Subcutaneous abdominal adipose tissue (tissue), 5 donors: Measurements from ENCODE around the gene SMIM1.

ENCODE experiments used
- H3K27ac ChIP-seq: one replicate; pipeline ENCODE4 v1.7.0; 2013; ENCODE audit warnings: low read depth, mild to moderate bottlenecking, inconsistent platforms, low read length, moderate library complexity
- H3K27me3 ChIP-seq, 5 donors: one replicate each; pipeline ENCODE4 v1.7.0; 2013; ENCODE audit warnings: low read length in 5 of 5, inconsistent platforms in 1 of 5; ENCODE audit not compliant: control insufficient read depth in 5 of 5, insufficient read depth in 4 of 5
- H3K36me3 ChIP-seq, 5 donors: one replicate each; pipeline ENCODE4 v1.7.0; 2013; ENCODE audit warnings: low read length in 5 of 5; ENCODE audit not compliant: control insufficient read depth in 5 of 5, insufficient read depth in 5 of 5
- H3K4me1 ChIP-seq, 5 donors: one replicate each; pipeline ENCODE4 v1.7.0; 2013; ENCODE audit warnings: low read length in 5 of 5, mild to moderate bottlenecking in 3 of 5, moderate library complexity in 1 of 5; ENCODE audit not compliant: control insufficient read depth in 5 of 5, insufficient read depth in 5 of 5
- H3K4me3 ChIP-seq, 5 donors: one replicate each; pipeline ENCODE4 v1.7.0; 2013; ENCODE audit warnings: low read length in 5 of 5, low read depth in 1 of 5
- H3K9ac ChIP-seq, 5 donors: one replicate each; pipeline ENCODE4 v1.7.0; 2013; ENCODE audit warnings: low read length in 5 of 5, mild to moderate bottlenecking in 4 of 5, moderate library complexity in 3 of 5
- H3K9me3 ChIP-seq, 5 donors: one replicate each; pipeline ENCODE4 v1.7.0; 2013; ENCODE audit warnings: low read length in 5 of 5; ENCODE audit not compliant: control insufficient read depth in 5 of 5
- donor health status: healthy.
- donor health status: healthy.
- donor health status: healthy.
- donor health status: healthy.
- donor health status: healthy.

SMIM1 gene

GRCh38 chr1:3731583-3732433 lies 40.7 kb upstream of the SMIM1 start:
- H3K27ac ChIP-seq, result no peak overlapping the region
- H3K27me3 ChIP-seq, result peaks cover 30 to 68% (median 52%) of the 10 kb centered on the region in 5 donors
- no peaks in the 10 kb centered on the region for H3K9me3 ChIP-seq
- no peak overlapping the region for H3K4me3 ChIP-seq
- peaks cover 0 to 21% (median 6%) of the 10 kb centered on the region in 5 donors for H3K4me1 ChIP-seq
- H3K36me3 ChIP-seq, result peaks cover 0 to 24% (median 11%) of the 10 kb centered on the region in 5 donors
- no peak overlapping the region for H3K9ac ChIP-seq

- H3K27me3 ChIP-seq, result peaks cover 24 to 62% (median 46%) of the 10 kb centered on the region in 5 donors
- peaks cover 0 to 21% (median 6%) of the 10 kb centered on the region in 5 donors for H3K4me1 ChIP-seq
- H3K9ac ChIP-seq, result no peak overlapping the region
- H3K27ac ChIP-seq, result no peak overlapping the region
- H3K9me3 ChIP-seq, result no peaks in the 10 kb centered on the region
- no peak overlapping the region for H3K4me3 ChIP-seq
- peaks cover 0 to 31% (median 17%) of the 10 kb centered on the region in 5 donors for H3K36me3 ChIP-seq
Measured at GRCh38 chr1:3732434-3733093, 40.0 kb upstream of the SMIM1 start.

GRCh38 chr1:3733094-3733882 lies 39.3 kb upstream of the SMIM1 start:
- H3K27ac ChIP-seq, result no peak overlapping the region
- no peak overlapping the region for H3K4me3 ChIP-seq
- peaks cover 0 to 38% (median 23%) of the 10 kb centered on the region in 5 donors for H3K36me3 ChIP-seq
- no peaks in the 10 kb centered on the region for H3K9me3 ChIP-seq
- no peak overlapping the region for H3K9ac ChIP-seq
- peaks cover 16 to 55% (median 42%) of the 10 kb centered on the region in 5 donors for H3K27me3 ChIP-seq
- H3K4me1 ChIP-seq, result peaks cover 0 to 21% (median 6%) of the 10 kb centered on the region in 5 donors

GRCh38 chr1:3733883-3734589 lies 38.5 kb upstream of the SMIM1 start:
- no peak overlapping the region for H3K4me3 ChIP-seq
- H3K27ac ChIP-seq, result no peak overlapping the region
- H3K27me3 ChIP-seq, result peaks cover 13 to 49% (median 36%) of the 10 kb centered on the region in 5 donors
- H3K36me3 ChIP-seq, result peaks cover 0 to 46% (median 31%) of the 10 kb centered on the region in 5 donors
- H3K4me1 ChIP-seq, result peaks cover 0 to 21% (median 6%) of the 10 kb centered on the region in 5 donors
- no peaks in the 10 kb centered on the region for H3K9me3 ChIP-seq
- no peak overlapping the region for H3K9ac ChIP-seq

- peaks cover 0 to 21% (median 6%) of the 10 kb centered on the region in 5 donors for H3K4me1 ChIP-seq
- no peak overlapping the region for H3K9ac ChIP-seq
- no peak overlapping the region for H3K27ac ChIP-seq
- H3K27me3 ChIP-seq, result peaks cover 10 to 44% (median 30%) of the 10 kb centered on the region in 5 donors
- H3K9me3 ChIP-seq, result no peaks in the 10 kb centered on the region
- no peak overlapping the region for H3K4me3 ChIP-seq
- H3K36me3 ChIP-seq, result peaks cover 0 to 52% (median 33%) of the 10 kb centered on the region in 5 donors
Measured at GRCh38 chr1:3734602-3735001, 37.9 kb upstream of the SMIM1 start.

- H3K9ac ChIP-seq, result no peak overlapping the region
- H3K4me1 ChIP-seq, result peaks cover 0 to 21% (median 6%) of the 10 kb centered on the region in 5 donors
- H3K27ac ChIP-seq, result no peak overlapping the region
- H3K36me3 ChIP-seq, result peaks cover 0 to 57% (median 38%) of the 10 kb centered on the region in 5 donors
- no peaks in the 10 kb centered on the region for H3K9me3 ChIP-seq
- peaks cover 5 to 38% (median 25%) of the 10 kb centered on the region in 5 donors for H3K27me3 ChIP-seq
- no peak overlapping the region for H3K4me3 ChIP-seq
Measured at GRCh38 chr1:3735027-3735681, 37.4 kb upstream of the SMIM1 start.

- H3K27me3 ChIP-seq, result peaks cover 4 to 33% (median 20%) of the 10 kb centered on the region in 5 donors
- no peaks in the 10 kb centered on the region for H3K9me3 ChIP-seq
- no peak overlapping the region for H3K9ac ChIP-seq
- no peak overlapping the region for H3K27ac ChIP-seq
- H3K36me3 ChIP-seq, result peaks cover 0 to 60% (median 40%) of the 10 kb centered on the region in 5 donors
- H3K4me3 ChIP-seq, result no peak overlapping the region
- peaks cover 0 to 21% (median 6%) of the 10 kb centered on the region in 5 donors for H3K4me1 ChIP-seq
Measured at GRCh38 chr1:3735688-3736087, 36.9 kb upstream of the SMIM1 start.

- H3K9ac ChIP-seq, result no peak overlapping the region
- peaks cover 0 to 65% (median 44%) of the 10 kb centered on the region in 5 donors for H3K36me3 ChIP-seq
- H3K4me1 ChIP-seq, result peaks cover 0 to 21% (median 6%) of the 10 kb centered on the region in 5 donors
- no peak overlapping the region for H3K4me3 ChIP-seq
- H3K9me3 ChIP-seq, result no peaks in the 10 kb centered on the region
- H3K27ac ChIP-seq, result no peak overlapping the region
- peaks cover 4 to 29% (median 17%) of the 10 kb centered on the region in 5 donors for H3K27me3 ChIP-seq
Measured at GRCh38 chr1:3736131-3736561, 36.4 kb upstream of the SMIM1 start.

GRCh38 chr1:3736708-3737107 lies 35.8 kb upstream of the SMIM1 start:
- Histone ChIP-seq H3K36me3 (peaks cover 0 to 71% (median 49%) of the 10 kb centered on the region in 5 donors), H3K9me3 (no peaks in the 10 kb centered on the region), H3K27ac (no peak overlapping the region), H3K27me3 (peaks cover 4 to 25% (median 15%) of the 10 kb centered on the region in 5 donors), H3K4me3 (no peak overlapping the region), H3K9ac (no peak overlapping the region), H3K4me1 (peaks cover 0 to 16% (median 6%) of the 10 kb centered on the region in 5 donors)
